GM18909 (cell line): ENCODE data around the gene PELO.

Experiments
- ATAC-seq: cut with Tn5 transposase; IDR thresholded peaks from one replicate; pipeline ENCODE4 v1.9.1; 2021; ENCODE audit warnings: mild to moderate bottlenecking; ENCODE audit not compliant: unreplicated experiment, poor library complexity

Gene PELO

DNA sequence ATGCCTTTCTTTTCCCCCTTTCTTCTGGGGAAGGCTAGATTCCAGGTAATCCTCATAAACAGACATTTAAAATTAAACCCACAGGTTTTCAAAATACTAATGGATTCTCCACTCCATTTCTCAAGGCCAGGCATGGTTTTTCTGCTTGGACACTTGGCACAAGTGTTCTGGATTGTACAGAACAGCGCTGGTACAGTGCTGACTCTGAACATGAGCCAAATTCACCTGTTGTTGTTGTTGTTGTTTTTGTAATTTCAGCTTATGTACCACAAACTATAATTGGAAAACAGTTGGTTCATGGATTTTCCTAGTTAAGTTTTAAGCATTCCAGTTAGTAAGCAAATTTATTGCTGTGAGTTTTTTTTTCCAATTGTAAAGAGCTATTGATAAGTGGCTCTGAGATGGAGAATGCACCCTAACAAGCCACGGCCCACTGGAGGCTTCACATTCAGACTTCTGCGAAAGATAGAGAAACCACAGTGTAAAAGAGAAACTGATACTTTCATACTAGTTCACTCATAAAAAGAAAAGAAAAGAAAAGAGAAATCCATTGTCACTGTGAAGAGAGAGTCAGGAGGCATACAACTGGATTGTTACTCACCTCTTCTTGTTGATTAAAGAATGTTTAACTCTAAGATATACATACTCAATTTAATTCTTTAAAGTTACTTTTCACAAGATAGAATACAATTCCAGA, 16.2 kb upstream of the PELO start:
- peak; percentile 92 for ATAC-seq

DNA sequence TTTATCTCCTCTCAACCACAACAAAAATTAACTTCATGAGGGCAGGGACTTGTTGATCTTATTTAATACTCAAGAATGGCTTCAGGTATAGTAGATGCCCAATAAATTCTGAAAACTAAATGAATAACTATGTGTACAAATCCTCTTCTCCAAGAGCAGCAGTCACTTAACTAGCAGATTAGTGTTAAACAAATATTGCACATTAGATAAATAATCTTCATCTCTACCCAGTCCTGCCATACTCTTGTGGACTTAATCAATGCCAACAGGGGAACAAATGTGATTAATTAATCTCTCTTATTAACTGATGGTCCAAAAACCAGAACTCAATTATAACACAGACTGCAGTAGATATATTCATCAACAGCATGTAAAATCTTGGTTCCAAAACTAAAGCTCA, 15.0 kb upstream of the PELO start:
- ATAC-seq, result no peak

DNA sequence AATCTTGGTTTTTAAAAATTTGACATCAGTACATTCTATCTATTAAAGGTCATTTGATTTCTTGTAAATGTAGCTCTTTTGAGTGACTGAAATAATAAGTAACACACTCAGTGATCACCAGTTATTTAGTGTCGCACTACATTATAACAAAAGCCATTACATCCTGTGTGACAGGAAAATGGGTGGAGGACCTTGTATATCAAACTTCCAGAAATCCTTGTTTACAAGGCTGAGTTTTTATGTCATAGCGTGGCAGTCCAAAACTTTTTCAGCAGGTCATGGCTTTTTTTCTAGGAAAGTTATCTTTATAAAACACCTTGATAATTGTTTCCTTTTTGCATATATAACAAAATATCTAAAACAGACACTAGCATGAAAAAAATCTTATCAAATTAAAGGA, 14.4 kb upstream of the PELO start:
- no peak for ATAC-seq

GRCh38 chr5:52774005-52774410, 13.7 kb upstream of the PELO start:
- no peak for ATAC-seq

DNA sequence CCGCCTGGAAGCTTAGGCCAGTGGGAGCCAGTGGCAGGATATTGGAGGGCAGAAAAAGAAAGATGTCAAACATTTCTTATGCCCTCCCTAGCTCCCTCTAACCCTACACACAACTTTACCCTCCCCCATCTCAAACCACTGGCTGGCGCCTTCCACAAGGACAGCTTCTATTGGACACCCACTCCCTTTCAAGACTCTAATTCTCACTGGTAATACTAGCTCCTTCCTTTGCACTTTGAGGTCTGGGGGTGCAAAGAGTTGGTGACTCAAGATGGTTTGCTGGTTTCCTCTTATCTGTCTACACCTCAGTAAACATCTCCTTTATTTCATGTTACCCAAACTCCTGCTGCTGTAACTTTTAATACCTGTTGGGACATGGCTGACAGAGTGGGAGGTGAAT, 11.6 kb upstream of the PELO start:
- no peak for ATAC-seq

DNA sequence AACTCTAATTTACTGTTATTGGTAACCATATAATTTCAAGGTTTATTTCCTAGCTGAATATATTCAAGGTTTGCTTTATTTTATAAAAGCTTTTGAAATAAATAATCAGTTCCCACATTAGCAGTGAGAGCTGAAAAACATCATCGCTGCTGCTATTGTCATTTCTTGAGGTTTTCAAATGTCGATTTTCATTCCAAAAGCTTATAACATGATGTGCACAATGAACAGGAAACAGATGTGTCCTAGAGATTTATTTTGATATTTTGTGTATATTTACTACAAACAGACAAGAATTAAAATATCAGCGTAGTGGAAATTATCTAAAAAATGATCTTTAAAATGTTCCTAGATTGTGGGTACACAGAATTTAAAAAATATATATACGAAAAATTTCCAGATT, 10.5 kb upstream of the PELO start:
- ATAC-seq, result no peak

DNA sequence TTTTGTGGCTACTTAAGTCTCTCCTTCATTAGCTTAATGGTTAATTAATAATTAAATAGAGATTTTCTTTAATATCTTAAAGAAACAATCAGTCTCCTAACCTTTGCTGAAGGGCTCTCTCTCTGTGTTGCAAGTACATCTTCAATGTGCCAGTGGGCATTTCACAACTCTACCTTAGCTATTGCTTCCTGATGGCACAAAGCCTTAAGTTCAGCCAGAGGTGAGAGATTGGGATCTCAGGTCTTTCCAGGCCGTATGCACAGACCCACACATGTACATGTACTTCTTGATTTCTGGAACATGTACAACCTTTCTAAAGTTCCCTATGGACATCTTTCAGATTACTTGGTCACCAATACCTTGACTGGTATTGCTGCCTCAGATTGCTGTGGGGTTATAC, 8.9 kb upstream of the PELO start:
- ATAC-seq, result no peak

DNA sequence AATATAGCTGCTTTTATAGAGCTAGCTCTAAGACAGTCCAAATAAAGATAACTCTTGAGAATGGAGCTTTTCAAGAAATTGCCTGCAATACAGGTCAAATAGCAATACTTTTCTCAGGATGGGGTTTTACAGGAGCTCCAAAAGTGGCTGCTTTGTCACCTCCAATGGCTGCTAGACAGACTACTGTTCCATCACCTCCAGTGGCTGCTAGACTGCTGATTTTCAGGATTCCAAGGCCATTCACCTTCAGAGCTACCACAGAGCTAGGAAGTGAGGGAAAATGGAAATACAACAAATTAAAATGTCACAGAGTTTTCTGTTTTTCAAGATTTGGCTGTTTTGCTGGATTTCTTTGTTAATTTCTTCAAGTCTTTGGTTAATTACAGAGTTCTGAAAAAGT, 8.5 kb upstream of the PELO start:
- ATAC-seq, result no peak

DNA sequence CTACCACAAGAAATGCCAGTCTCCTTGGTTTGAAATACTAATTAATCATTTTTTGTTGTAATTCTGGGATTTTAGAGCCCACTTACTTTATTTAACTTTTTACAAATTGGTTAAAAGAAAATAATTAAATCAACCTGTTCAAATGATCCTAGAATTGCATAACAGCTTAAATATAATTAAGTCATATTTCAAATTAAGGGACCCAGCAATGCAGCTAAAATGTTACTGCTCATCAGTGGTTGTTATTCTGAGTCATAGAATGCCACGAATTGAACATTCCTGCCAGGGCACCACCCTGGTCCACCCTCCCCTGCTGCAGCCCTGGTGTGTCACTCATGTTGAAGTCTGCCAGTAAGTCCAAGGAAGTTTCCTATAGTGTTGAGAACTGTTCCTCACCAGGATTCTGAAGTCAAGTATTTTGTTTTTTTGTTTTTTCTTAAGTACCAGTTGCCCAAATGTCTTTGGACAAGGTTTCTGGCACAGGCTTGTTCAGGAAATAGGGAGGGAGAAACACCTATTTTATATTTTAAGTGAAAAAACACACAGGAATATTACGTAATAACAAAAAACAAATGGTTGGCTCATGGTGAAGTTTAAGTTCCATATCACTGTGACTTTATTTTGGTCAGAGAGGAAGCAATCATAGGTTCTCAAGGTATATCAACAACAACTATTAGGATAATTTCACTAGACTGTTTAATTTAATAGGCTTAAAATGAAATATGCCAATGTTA, 4.3 kb upstream of the PELO start:
- no peak for ATAC-seq

GRCh38 chr5:52784737-52785136, 3.0 kb upstream of the PELO start:
- ATAC-seq, result no peak

GRCh38 chr5:52786391-52786790, 1.3 kb upstream of the PELO start:
- no peak for ATAC-seq

GRCh38 chr5:52786949-52787599, 642 bp upstream of the PELO start:
- no peak for ATAC-seq

DNA sequence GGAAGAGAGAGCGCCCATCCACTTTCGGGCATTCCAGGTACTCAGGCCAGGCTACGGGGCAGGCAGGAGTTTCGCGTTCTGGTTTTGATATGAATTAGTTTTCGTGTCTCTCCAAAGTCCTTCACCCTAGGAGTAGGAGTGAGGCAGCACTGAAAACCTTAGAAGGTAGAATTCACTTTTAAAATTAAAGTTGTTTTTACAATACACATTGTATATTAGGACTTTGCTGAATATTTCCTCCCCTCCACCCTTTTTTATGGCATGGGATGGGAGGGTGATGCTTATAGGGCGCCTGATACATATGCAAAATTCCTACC, 747 bp downstream of the PELO start:
- no peak for ATAC-seq

DNA sequence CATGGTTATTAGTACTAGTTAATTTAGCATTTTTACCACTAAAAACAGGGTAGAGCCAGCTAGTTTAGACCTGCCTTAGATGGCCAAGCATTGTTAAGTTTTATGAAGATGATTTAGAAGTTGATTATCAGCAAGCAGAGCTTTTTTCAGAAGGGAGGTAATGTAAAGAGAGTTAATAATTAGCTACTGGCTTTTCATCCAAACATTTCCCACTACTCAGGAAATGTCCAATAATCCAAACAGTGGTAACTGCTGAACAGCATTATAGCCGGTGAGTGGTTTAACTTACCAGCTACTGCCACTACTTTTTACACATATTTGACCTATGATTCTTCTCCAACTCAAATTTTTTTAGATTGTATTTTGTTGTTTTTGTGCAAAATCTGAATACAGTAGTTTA, 1.7 kb downstream of the PELO start:
- ATAC-seq, result no peak

DNA sequence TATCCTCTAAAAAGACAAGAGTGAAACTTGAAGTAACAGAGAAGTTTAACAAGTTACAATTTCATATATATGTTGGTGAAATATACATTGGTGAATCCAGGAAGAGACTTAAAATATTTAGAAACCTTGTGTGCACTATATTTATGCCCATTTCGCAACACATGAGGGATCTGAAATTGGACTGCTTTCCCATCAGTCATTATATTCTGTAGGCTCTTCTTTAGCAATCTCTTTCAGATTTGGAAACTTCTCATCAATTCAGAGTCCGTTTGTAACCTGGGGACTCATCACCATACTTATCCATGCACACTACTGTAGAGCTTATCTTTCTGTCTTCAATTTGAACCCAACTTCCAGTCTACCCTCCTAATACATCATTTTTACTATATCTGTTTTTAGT, 2.1 kb downstream of the PELO start:
- ATAC-seq, result no peak

GRCh38 chr5:52791366-52791765, 3.6 kb downstream of the PELO start:
- ATAC-seq, result no peak

DNA sequence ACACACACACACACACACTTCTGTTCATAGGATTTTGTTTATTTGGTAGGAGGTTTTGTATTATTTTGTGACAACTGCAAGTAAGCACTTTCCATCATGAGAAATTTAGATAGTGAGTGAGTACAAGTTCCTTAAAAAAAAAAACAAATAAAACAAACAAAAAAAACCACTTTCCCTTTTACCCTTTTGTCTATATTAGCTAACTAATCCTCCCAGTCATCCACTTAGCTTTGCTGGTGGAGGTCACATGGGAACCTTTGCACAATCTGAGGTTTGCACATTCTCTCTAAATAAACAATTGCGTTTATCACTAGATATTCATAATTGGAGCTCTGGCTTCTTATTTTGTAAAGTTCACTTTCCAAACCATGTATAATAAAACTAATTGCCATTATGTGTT, 6.8 kb downstream of the PELO start:
- no peak for ATAC-seq

- ATAC-seq, result no peak
Observed at GRCh38 chr5:52796031-52796430, 8.3 kb downstream of the PELO start.

DNA sequence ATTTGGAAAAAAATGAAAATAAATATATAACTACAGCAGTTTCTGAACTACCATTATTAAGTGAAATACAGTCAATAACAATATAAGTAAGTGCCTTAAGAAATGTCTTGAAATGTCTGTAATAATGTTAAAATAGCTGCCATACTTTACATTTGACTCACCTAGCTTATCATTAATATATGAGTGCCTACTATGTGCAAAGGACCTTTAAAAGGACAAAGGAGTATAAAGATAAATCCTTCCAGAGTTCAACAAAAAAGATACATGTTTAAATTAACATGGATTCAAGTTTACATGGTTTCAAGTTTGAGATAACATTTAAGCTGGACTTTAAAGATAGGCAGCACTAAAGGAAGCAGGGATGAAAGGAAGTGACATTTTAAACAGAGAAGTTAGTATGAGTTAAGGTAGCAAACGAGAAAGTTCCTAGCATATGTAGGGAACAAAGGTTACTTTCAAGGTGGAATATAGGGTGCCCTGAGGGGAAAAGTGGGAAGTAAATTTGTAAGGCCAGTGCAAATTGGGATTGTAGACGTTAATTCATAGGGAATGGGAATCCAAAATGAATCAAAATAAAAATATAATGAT, 8.9 kb downstream of the PELO start:
- ATAC-seq, result no peak

GRCh38 chr5:52798938-52799337, 11.2 kb downstream of the PELO start:
- no peak for ATAC-seq

DNA sequence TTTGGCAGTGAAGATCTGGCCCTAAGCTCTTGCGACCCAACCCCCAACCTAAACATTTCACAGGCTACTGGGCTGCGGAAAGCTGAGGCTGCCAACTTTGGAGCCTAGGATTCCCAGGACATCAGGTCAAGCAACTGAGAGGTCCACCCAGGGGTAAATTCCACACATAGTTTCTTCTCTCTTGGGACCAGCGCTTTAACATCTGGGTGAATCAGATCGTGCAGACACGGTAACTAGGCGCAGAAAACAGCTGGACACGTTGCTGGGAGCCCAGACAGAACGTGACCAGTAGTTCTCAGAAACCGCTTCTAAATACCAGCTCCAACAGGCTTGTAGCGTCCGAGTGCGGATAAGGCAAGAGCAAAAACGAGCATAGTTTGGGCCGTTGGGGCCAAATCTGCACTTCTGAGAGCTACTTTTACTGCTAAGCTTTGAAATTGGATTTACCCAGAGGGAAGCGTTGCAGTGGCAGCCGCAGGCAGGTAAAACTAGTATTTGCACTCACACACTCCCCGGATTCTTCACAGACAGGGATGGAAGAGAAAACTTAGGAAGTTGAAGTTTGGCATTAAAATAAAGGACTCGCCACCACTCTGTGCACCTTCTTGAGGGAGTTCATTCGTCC, 11.8 kb downstream of the PELO start:
- peak; percentile 31 for ATAC-seq
